ENCODE results near the gene ARHGEF10L. TPM values are rescaled to one million over a fixed set of nuclear protein-coding genes. Genes with fewer than 3 reads are reported as not detected.

ARHGEF10L gene
- total RNA-seq, 2 donors from 2014 or later, result 81.4 to 93.1 TPM

DNA sequence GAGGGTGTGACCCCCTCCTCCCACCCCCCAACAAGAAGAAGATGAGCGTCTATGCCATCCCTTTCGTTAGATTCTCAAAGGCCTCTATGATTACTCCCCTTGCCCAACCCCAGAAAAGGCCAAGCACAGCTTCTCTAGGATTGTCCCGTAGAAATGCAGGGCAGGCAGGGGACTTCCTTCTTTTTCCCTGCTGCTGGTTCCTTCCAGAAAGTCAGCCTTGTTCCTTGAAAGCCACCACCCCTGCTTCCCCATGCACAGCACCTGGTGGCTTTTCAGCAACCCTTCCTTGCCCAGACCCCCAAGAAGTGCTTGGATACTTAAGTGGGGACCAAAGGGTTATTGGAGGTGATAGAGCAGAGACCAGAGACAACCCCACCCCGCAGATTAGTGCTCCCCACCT lies 75.1 kb downstream of the ARHGEF10L start:
- H3K36me3 ChIP-seq (replicated peaks in 1 of 2; ENCODE audit: insufficient read depth in 1 of 2, low read depth in 2 of 2), result peaks cover 0 to 20% of the 10 kb centered on the region in 2 donors
- DNase-seq (no peak), ATAC-seq (no peak)
- H3K4me1 ChIP-seq, result no peaks in the 10 kb centered on the region
- no peak overlapping the region for H3K27ac ChIP-seq
- no peaks in the 10 kb centered on the region for H3K27me3 ChIP-seq
- TF ChIP-seq, protein P1, sequence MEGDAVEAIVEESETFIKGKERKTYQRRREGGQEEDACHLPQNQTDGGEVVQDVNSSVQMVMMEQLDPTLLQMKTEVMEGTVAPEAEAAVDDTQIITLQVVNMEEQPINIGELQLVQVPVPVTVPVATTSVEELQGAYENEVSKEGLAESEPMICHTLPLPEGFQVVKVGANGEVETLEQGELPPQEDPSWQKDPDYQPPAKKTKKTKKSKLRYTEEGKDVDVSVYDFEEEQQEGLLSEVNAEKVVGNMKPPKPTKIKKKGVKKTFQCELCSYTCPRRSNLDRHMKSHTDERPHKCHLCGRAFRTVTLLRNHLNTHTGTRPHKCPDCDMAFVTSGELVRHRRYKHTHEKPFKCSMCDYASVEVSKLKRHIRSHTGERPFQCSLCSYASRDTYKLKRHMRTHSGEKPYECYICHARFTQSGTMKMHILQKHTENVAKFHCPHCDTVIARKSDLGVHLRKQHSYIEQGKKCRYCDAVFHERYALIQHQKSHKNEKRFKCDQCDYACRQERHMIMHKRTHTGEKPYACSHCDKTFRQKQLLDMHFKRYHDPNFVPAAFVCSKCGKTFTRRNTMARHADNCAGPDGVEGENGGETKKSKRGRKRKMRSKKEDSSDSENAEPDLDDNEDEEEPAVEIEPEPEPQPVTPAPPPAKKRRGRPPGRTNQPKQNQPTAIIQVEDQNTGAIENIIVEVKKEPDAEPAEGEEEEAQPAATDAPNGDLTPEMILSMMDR (IDR thresholded peaks at IDR 0.05), result no peak
- no peak for TF ChIP-seq POLR2A (IDR thresholded peaks at IDR 0.05)
- no peak overlapping the region for H3K4me3 ChIP-seq
- intact Hi-C loops (cut with DNase I), result no loop called here
- 77 to 91% methylated on average over 4 of the region's 4 CpGs for WGBS, 2 donors
- no peaks in the 10 kb centered on the region for H3K9me3 ChIP-seq

DNA sequence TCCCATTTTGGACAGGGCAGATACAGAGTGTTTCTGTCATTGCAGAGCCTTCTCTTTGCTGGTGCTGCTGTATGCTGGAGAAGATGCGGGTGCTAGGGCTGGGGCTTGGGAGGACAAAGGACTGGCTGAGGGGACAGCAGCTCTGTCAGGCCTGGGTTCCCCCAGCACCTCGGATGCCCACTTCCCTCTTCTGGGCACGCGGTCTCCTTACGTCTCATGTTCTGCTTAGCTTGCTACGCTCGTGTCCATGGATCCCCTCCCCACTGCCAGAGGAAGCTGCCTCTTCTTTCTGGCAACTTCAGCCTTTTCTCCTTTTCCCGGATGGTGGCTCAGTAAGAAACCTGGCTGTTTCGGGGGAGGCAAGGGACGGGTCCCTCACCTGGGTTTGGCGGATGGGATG lies 75.7 kb downstream of the ARHGEF10L start:
- H3K27ac ChIP-seq, result no peak overlapping the region
- no peaks in the 10 kb centered on the region for H3K27me3 ChIP-seq
- intact Hi-C loops (cut with DNase I), result no loop called here
- DNase-seq, result peak in 1 of 4 donors; percentile 58
- peaks cover 0 to 21% of the 10 kb centered on the region in 2 donors for H3K36me3 ChIP-seq (replicated peaks in 1 of 2; ENCODE audit: insufficient read depth in 1 of 2, low read depth in 2 of 2)
- H3K4me1 ChIP-seq, result no peaks in the 10 kb centered on the region
- 83 to 88% methylated on average over 11 of the region's 11 CpGs for WGBS, 2 donors
- no peak for ATAC-seq
- no peak overlapping the region for H3K4me3 ChIP-seq
- H3K9me3 ChIP-seq, result no peaks in the 10 kb centered on the region
- TF ChIP-seq, protein P1 (IDR thresholded peaks at IDR 0.05), result no peak
- no peak for TF ChIP-seq POLR2A (IDR thresholded peaks at IDR 0.05)

DNA sequence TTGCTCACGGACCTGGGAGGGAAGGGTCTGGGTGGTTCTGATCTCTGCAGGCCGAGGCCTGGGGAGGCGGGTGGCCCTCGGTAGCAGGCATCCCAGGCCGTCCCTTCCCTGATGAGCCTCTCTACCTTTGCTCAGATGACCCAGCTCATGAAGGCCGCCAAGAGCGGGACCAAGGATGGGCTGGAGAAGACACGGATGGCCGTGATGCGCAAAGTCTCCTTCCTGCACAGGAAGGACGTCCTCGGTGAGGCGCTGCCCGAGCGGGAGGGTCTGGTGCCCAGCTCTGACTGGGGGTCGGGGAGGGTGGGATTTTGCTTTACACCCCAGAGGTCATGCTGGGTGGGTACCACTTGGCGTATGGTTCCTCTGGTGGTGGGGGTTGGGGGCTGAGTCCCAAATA lies 76.5 kb downstream of the ARHGEF10L start:
- Histone ChIP-seq H3K36me3 (replicated peaks in 1 of 2; ENCODE audit: insufficient read depth in 1 of 2, low read depth in 2 of 2) (peaks cover 0 to 24% of the 10 kb centered on the region in 2 donors), H3K27ac (peak overlapping the region in 1 of 4 donors; percentile 3), H3K9me3 (no peaks in the 10 kb centered on the region), H3K27me3 (no peaks in the 10 kb centered on the region), H3K4me1 (no peaks in the 10 kb centered on the region), H3K4me3 (no peak overlapping the region)
- TF ChIP-seq POLR2A (IDR thresholded peaks at IDR 0.05), result no peak
- TF ChIP-seq, protein P1 (IDR thresholded peaks at IDR 0.05), result no peak
- intact Hi-C loops (cut with DNase I), result no loop called here
- DNase-seq, result no peak
- 83 to 87% methylated on average over 1 to 12 of the region's 17 CpGs for WGBS, 2 donors
- no peak for ATAC-seq

DNA sequence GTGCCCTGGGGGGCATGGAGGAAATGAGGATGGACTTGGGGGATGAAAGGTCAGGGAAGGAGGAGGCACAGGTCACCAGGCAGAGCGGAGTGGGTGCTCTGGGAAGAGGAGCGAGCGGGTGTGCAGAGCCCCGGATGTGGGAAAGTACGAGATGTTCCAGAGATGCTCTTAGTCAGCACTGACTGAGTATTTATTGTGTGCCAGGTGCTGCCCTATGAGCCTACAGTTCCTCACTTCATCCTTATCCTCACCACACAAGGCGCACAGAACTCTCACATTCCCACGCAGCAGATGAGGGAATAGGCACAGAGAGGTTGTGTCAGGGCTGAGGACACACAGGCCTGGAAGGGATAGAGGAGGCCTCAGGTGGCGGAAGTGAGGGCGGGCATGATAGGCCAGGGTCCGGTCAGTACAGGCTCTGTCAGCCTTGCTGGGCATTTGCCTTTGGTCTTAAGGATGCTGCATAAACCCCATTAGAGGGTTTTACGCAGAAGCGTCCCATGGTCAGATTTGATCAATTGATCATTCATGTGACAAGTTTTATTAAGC lies 77.3 kb downstream of the ARHGEF10L start:
- H3K27me3 ChIP-seq, result no peaks in the 10 kb centered on the region
- 91 to 96% methylated on average over 12 of the region's 12 CpGs for WGBS, 2 donors
- no peaks in the 10 kb centered on the region for H3K9me3 ChIP-seq
- H3K4me3 ChIP-seq, result no peak overlapping the region
- ATAC-seq (no peak), DNase-seq (no peak)
- no peak overlapping the region for H3K27ac ChIP-seq
- intact Hi-C loops (cut with DNase I), result no loop called here
- peaks cover 0 to 30% of the 10 kb centered on the region in 2 donors for H3K36me3 ChIP-seq (replicated peaks in 1 of 2; ENCODE audit: insufficient read depth in 1 of 2, low read depth in 2 of 2)
- no peak for TF ChIP-seq POLR2A (IDR thresholded peaks at IDR 0.05)
- TF ChIP-seq, protein P1 (IDR thresholded peaks at IDR 0.05), result no peak
- H3K4me1 ChIP-seq, result no peaks in the 10 kb centered on the region
